Endothelial cell of hepatic sinusoid (primary cell): ENCODE results near the gene CALR3.
"Not testable (repeated sequence)": the region's sequence is repeated elsewhere in the genome, so short reads cannot be mapped to it uniquely, and the experiment has no call there.

Experiments
- in situ Hi-C: cut with HindIII; loops from 2 replicates; pipeline ENCODE4 v1.10.0; 2017; ENCODE audit warnings: low sequenced_read_pairs

Gene CALR3

DNA sequence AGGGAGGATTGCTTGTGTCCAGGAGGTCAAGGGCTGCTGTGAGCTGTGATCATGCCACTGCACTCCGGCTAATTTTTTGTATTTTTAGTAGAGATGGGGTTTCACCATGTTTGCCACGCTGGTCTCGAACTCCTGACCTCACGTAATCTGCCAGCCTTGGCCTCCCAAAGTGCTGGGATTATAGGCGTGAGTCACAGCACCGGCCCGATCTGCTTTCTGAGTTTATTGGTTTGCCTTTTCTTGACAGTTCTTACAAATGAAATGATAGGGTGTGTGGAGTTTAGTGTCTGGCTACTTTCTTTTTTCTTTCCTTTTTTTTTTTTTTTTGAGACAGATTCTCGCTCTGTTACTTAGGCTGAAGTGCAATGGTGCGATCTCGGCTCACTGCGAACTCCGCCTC is 1.1 kb upstream of the CALR3 start:
- in situ Hi-C loops: no loop called here

DNA sequence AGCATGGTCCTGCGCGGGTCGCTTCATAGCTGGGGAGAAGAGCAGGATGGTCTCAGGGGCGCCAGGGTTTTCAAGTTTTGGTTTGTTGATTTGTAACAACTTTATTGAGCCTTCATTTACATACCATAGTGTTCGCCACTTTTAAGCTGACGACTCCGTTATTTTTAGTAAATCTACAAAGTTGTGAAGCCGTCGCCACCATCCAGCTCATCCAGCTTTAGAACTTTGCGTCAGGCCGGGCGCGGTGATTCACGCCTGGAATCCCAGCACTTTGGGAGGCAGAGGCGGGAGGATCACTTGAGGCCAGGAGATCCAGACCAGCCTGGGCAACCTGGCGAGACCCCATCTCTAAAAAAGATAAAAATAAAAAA is 631 bp upstream of the CALR3 start:
- in situ Hi-C loops: no loop called here

DNA sequence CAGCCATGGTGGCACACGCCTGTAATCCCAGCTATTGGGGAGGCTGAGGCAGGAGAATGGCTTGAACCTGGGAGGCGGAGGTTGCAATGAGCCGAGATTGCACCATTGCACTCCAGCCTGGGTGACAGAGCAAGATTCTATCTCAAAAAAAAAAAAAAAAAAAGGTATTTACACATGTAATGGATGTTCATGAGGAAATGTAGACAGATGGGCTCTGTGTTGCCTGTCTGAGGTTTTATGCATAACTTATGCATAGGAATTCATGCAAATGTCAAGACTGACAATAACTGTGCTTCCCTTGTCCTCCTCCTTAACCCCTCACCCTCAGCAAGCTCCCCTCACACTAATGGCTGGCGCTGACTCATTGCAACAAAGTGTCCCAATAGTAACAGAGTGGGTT is 9.5 kb downstream of the CALR3 start:
- in situ Hi-C loops: not testable (repeated sequence)

DNA sequence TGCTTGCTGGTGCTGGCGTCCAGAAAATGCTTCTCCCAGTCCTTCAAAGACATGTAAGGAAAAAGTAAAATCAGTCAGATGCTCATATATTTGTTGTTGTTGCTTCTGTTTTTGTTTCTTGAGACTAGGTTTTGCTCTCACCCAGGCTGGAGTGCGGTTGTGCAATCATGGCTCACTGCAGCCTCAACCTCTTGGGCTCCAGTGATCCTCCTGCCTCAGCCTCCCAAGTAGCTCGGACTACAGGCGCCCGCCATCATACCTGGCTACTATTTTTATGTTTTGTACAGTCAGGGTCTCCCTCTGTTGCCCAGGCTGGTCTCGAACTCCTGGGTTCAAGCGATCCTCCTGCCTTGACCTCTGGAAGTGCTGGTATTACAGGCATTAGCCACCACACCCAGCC is 13.2 kb downstream of the CALR3 start:
- in situ Hi-C loops: no loop called here

DNA sequence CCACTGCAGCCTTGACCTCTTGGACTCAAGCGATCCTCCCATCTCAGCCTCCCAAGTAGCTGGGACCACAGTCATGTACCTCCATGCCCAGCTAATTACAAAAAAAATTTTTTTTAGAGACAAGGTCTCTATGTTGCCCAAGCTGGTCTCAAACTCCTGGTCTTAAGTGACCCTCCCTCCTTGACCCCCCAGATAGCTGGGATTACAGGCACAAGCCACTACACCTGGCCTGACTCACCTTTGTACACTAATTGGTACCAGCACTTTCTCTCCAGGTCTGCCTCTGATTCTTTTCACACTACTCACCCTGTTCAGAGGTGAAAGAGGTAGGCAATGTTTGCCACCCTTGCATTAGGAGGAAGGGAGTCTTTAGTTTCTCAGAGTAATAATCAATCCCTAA is 18.7 kb downstream of the CALR3 start:
- in situ Hi-C loops: no loop called here

DNA sequence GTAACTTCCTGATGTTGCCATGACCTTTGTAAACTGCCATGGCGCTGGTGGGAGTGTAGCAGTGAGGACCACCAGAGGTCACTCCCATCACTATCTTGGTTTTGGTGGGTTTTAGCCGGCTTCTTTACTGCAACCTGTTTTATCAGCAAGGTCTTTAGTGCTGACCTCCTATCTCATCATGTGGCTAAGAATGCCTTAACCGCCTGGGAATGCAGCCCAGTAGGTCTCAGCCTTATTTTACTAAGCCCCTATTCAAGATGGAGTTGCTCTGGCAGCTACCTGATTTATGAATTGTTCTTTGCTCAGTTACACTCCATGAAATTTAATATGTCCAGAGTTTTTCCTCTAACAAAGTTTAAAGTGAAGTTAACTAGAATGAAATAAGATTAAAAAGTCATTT is 19.6 kb downstream of the CALR3 start:
- in situ Hi-C loops: no loop called here

DNA sequence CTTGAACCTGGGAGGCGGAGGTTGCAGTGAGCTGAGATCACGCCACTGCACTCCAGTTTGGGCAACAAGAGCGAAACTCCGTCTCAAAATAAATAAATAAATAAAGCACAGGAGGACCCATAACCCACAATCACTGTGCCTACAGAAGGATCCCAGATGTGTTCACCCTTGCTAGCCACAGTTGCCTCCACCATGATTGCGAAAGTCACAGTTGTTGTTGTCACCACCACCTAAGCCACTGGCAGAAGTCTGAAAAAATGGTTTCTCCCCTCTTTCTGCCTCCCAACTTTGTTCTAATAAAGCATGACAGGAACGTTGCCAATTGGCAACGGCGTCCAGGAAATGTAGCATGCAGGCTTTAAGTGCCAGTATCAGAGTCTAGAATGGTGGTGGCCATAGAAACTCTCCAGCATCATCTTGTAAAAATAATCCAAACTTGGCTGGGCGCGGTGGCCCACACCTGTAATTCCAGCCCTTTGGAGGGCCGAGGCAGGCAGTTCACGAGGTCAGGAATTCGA is 22.0 kb downstream of the CALR3 start:
- in situ Hi-C loops: no loop called here

DNA sequence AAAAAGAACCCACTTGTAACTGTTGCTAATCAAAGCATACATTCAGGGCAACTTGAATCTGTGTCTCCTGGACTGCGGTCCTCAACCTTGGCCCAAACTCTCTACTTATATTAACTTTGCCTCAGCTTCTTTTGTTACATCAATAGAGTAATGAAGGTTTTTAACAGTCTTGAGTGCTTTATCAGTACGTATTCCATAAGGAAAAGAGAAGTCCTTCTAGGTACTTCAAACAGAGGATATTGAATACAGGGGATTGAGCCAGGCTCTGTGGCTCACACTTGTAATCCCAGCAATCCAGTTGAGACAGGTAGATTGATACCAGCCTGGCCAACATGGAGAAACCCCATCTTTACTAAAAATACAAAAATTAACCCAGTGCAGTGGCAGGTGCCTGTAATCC is 23.0 kb downstream of the CALR3 start:
- in situ Hi-C loops: no loop called here

DNA sequence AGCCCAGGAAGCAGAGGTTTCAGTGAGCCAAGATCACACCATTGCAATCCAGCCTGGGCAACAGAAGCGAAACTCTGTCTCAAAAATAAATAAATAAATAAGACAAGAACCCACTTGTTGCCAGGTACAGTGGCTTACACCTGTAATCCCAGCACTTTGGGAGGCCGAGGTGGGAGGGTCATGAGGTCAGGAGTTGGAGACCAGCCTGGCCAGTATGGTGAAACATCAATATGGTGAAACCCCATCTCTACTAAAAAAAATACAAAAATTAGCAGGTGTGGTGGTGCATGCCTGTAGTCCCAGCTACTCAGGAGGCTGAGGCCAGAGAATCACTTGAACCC is 23.4 kb downstream of the CALR3 start:
- in situ Hi-C loops: not testable (repeated sequence)

DNA sequence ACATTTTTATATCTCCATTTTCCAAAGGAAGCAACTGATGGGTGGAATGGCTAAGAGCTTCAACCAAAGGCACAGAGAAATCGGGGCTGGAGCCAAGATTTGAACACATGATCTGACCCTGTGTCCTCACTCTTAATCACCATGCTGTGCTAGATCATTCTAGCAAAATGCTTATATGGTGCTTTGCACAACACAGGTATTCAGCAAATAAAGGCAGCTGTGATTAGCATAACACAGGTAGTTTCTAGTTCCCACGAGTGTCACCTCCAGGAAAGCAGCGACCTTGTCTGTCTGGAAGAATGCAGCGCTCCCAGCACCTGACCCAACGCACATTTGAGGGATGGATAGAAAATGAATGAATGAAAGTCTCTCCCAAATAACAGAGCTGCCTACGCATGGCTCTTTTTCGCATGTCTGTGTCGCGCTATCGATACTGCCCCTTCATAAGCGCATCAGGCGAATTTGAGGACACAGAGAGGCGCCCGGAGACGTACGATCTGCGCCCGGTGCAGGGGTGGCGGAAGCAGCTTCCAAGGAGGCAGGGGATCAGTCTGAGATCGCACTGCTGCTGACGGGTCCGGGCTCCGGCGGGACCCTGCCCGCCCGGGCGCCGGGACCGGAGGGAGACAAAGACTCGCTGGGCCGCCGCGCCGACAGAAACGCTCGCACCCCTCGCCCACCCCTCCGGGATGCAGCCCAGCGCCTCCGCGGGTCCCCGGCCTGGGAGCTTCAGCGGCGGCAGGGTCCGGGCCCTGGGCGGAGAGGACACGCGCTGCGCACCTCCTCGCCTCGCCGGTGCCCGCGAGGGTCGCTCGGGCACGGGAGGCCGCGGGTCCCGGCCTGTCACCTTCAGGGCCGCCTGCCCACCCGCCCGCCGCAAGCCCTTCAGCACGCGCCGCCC is 24.8 kb downstream of the CALR3 start:
- in situ Hi-C loops: no loop called here

DNA sequence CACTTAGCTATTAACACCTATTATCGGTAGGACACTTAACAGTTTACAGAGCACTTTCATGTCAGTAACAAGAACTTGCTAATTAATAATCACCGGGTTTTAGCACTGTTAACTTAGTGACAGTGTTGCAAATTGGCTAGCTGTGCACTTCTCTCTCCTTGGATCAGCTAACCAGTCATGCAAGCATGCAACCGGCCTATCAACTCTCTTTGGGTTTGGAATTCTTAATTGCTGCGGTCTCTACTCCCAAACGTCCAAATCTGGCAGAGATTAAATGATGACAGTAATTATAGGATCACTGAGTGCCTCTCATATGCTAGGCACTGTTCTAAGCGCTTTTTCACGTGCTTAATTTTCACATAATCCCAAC is 25.4 kb downstream of the CALR3 start:
- in situ Hi-C loops: no loop called here

DNA sequence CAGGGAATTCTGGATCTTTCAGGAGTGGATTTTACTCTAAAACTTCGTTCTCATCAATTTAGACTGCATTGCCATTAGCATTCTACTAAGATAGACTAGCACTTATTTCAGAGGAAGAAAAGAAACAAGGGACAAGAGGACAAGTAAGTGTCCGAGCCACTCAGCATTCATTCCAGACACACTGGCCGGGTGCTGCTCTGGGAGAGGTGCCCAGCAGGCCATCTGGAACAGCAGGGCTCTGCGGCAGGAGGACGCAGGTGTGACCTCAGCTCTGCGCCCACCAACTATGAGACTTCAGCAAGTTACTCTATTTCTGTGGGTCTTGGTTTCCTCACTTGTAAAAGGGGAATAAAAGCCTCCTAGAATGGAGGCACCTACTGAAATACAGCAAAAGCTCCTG is 28.4 kb downstream of the CALR3 start:
- in situ Hi-C loops: no loop called here

DNA sequence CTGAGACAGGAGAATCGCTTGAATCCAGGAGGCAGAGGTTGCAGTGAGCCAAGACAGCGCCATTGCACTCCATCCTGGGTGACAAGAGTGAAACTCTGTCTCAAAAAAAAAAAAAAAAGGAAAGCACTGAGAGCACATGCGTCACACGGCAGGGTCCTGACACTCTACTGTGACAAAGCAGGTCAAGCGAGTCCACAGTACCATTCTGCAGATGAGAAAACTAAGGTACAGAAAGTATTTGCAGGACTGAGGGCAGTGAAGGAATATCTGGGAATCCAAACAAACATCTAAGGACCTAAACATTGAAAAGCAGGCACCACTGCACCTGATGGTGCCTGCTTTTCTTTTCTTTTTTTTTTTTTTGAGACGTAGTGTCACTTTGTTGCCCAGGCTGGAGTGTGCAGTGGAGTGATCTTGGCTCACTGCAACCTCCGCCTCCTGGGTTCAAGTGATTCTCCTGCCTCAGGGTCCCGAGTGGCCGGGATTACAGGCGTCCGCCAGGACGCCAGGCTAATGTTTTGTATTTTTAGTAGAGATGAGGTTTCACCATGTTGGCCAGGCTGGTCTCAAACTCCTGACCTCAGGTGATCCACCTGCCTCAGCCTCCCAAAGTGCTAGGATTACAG is 29.1 kb downstream of the CALR3 start:
- in situ Hi-C loops: not testable (repeated sequence)

DNA sequence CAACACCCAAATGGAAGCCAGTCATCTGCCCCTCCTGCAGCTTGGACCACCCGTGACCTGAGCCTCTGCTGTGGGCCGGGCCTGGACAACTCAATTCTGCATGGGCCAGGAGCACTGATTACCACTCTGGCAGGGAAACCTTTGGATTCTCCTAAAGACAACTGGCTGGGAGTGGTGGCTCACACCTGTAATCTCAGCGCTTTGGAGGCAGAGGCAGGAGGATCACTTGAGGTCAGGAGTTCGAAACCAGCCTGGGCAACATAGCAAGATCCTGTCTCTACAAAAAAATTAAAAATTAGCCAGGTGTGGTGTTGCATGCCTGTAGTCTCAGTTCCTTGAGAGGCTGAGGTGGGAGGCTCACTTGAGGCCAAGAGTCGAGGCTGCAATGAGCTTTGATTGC is 30.7 kb downstream of the CALR3 start:
- in situ Hi-C loops: no loop called here

DNA sequence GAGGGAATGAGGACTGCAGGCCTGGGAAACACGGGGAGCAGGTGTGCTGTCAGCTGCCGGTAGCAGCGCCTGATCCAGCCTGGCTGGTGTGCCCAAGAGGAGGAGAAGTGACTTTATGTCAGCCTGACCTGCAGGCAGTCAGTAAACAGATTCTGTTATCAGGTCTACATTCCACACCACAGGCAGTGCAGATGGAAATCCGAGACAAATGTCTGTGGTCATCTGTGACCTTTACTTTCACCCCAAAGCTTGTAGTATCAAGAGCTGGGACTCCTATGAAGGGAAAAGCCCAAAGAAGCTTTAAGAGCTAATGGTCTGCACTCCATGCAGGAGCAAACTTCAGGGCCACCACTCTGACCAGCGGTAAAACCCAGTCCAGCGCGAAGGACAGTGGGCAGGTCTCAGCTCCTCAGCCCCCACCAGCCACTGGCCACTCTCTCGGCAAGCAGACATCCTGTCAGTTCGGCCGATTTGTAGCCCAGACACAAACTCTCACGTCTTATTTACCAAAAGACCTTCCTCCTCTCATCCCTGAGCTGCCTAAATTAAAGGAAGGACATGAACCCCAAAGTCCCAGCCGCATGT is 31.9 kb downstream of the CALR3 start:
- in situ Hi-C loops: no loop called here

DNA sequence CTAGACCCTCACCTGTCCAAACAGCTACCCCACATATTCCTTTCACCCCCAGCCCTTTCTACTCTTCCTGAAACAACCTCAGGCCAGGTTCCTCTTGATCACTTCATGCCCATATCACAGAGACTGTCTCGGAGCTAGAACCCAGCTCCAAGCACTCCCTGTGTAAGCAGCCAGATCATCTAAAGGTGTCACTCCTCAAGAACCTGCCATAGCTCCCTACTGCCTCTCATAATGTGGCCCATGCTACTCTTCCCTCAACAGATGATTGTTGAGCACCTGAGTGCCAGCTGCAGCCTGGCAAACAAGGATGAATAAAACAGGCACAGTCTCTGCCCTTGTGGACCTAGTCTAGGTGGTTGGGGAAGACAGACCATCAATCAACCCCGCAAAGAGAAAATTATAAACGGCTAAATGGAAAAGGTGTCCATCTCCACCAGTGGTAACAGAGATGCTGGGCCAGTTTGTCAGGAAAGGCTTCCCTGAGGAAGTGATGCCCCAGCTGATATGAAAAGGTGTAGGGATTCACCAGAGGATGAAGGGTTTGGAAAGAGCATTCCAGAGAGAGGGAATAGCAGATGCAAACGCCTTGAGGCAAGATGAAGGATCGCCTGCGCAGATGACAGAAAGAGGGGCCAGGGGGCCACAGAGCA is 32.5 kb downstream of the CALR3 start:
- in situ Hi-C loops: no loop called here

DNA sequence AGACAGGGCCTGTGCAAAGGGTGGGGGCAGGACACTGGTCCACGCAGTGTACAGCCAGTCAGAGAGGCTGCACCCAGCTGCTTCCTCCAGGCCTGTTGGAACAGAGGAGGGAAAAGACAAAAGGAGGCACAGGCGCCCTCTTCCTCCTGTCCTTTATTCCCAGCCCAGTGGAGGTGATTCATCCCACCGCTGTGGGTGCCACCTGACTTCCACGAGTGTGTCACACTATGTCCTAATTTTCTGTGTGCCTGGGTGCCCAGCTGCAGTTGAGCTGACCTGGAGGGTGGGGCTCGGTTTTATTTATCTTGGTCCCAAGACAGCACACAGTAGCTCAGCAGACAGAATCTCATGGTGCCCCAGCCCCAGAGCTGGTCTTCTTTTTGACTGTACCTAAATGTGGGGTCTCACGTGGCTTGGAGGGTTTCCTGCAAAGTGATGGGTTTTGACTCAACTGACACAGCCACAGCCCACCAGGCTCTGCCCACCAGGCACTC is 33.2 kb downstream of the CALR3 start:
- in situ Hi-C loops: no loop called here

DNA sequence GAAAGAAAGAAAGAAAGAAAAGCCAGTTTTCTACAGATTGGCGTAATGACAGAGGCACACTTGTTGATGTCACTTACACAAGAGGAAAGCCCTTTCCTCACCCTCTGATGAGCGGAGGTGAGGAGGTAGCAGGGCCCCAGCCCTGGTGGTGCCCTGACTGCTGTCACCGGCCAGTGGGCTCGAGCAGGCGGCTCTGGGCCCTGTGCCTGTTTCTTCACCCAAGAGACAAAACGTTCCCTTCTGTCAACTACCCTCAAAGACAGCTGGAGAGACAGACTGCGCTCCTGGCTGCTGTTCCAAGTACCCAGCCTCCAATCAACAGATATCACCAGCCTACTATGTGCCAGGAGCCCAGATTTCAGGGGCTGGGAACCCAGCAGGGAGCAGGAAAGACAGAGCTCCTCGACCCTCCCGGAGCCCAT is 34.3 kb downstream of the CALR3 start:
- in situ Hi-C loops: no loop called here

DNA sequence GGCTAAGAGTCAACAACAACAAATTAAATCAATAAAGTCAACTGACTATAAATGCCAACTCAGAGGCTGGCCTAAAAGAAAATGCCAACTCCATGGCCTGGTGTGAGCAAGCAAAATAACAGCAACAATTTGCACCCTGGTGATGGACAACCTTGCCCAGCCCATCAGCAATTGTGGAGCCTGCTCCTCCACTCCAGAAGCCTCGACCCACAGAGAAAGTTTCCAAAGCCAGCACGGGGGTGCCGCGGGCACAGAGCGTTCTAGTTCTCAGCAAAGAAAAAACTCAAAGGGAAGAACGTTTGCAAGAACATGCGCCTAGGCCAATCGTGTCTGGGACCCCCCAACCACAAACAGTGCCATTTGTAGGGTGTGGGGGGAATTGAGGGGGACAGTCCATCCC is 35.5 kb downstream of the CALR3 start:
- in situ Hi-C loops: no loop called here

DNA sequence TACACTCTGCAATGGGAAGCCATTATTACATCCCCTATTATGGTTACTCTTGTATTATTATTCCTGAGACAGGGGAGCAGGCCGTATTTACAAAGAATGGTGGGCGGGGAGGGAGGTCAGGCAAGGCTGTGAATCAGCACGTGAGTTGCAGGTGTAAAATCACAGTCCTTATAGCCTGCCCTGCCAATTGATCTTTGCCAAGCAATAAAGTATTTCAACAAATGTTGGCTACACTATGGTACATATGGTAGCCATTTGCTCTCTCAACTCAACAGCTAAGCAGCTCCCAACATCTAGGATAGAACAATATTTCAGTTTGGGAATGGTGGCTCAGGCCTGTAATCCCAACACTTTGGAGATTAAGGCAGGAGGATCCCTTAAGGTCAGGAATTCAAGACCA is 36.3 kb downstream of the CALR3 start:
- in situ Hi-C loops: no loop called here
